Mammary epithelial cell (primary cell): ENCODE results near the gene LAMTOR2.

Experiments used
- CTCF ChIP-seq, 2 donors: IDR thresholded peaks in 1 of 2; conservative IDR thresholded peaks in 1 of 2; 2 replicates each; pipeline ENCODE4 v1.5.1; 2011 to 2012; ENCODE audit warnings: inconsistent platforms in 2 of 2, low read length in 2 of 2, mild to moderate bottlenecking in 2 of 2, control low read depth in 1 of 2, low read depth in 1 of 2; ENCODE audit not compliant: insufficient read depth in 1 of 2; ENCODE audit errors: extremely low read depth in 1 of 2
- EZH2 ChIP-seq: IDR thresholded peaks from 2 replicates; pipeline ENCODE4 v1.6.1; 2012; ENCODE audit warnings: low read length, inconsistent platforms, borderline replicate concordance

GRCh38 chr1:156079762-156080161 is 25.2 kb downstream of the LAMTOR2 start:
- no peak for TF ChIP-seq CTCF (conservative IDR thresholded peaks at IDR 0.05 in 1 of 2, IDR thresholded peaks at IDR 0.05 in 1 of 2; ENCODE audit: extremely low read depth in 1 of 2, insufficient read depth in 1 of 2, low read depth in 1 of 2, low read length in 2 of 2)
- no peak for TF ChIP-seq EZH2
